HG03342 (cell line): ENCODE results near the gene INSL3.
"Not testable (repeated sequence)": the region's sequence is repeated elsewhere in the genome, so short reads cannot be mapped to it uniquely, and the experiment has no call there.

Source experiments
- ATAC-seq: cut with Tn5 transposase; IDR thresholded peaks from one replicate; pipeline ENCODE4 v1.9.1; 2021; ENCODE audit warnings: mild to moderate bottlenecking, moderate library complexity; ENCODE audit not compliant: unreplicated experiment

INSL3 gene

DNA sequence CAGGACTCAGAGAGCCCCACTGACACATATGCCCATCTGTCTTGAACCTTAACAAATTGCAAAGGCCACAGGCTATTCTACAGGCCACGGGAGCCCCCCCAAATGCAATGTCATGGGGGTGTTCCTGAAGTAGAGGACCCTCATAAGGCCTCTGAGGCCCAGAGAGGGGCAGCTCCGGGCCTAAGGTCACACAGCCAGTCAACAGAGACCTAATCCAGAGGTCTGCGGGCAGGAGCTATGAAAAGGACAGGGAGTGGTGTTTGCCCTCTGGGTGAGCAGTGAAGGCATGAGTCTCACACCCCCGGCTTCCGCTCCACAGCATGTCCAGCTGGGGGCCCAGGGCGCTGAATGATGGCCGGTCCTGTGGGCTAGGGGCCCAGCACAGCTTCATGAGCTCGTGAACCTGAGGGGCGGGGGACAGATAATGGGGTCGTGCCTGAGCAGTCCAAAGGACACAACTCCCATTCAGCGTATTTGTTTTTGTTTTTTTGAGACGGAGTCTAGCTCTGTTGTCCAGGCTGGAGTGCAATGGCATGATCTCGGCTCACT lies 5.3 kb upstream of the INSL3 start:
- no peak for ATAC-seq

GRCh38 chr19:17824339-17824738 lies 3.0 kb upstream of the INSL3 start:
- ATAC-seq, result no peak

- no peak for ATAC-seq
Measured at GRCh38 chr19:17817668-17818363, 3.5 kb downstream of the INSL3 start.

GRCh38 chr19:17812099-17812498 lies 9.2 kb downstream of the INSL3 start:
- no peak for ATAC-seq

DNA sequence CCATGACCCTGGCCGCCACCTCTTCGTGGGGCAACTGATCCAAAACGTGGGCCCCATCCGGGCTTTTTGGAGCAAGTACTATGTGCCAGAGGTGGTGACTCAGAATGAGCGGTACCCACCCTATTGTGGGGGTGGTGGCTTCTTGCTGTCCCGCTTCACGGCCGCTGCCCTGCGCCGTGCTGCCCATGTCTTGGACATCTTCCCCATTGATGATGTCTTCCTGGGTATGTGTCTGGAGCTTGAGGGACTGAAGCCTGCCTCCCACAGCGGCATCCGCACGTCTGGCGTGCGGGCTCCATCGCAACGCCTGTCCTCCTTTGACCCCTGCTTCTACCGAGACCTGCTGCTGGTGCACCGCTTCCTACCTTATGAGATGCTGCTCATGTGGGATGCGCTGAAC lies 9.6 kb downstream of the INSL3 start:
- ATAC-seq, result no peak

DNA sequence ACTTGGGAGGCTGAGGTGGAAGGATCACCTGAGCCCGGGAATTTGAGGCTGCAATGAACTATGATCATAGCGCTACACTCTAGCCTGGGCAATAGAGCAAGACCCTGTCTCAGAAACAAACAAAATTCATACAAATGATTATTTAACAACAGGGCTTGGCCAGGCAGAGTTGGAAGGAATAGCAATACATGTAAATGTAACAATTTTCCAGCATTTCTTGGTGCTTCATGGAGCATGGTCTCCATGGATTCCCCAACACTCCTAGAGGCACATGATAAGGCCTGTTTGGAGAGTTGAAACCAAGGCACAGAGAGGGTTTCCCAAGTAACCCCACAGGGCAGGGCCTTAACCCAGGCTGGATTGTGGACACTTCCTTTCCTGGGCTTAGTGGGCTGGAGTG lies 10.2 kb downstream of the INSL3 start:
- no peak for ATAC-seq

DNA sequence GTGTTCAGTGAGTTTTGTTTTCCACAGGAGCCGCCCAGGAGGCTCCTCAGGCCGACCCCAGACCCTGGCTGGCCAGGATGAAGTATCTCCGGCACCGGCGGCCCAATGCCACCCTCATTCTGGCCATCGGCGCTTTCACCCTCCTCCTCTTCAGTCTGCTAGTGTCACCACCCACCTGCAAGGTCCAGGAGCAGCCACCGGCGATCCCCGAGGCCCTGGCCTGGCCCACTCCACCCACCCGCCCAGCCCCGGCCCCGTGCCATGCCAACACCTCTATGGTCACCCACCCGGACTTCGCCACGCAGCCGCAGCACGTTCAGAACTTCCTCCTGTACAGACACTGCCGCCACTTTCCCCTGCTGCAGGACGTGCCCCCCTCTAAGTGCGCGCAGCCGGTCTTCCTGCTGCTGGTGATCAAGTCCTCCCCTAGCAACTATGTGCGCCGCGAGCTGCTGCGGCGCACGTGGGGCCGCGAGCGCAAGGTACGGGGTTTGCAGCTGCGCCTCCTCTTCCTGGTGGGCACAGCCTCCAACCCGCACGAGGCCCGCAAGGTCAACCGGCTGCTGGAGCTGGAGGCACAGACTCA lies 13.5 kb downstream of the INSL3 start:
- ATAC-seq, result no peak

- ATAC-seq, result no peak
Measured at GRCh38 chr19:17806945-17807344, 14.4 kb downstream of the INSL3 start.

DNA sequence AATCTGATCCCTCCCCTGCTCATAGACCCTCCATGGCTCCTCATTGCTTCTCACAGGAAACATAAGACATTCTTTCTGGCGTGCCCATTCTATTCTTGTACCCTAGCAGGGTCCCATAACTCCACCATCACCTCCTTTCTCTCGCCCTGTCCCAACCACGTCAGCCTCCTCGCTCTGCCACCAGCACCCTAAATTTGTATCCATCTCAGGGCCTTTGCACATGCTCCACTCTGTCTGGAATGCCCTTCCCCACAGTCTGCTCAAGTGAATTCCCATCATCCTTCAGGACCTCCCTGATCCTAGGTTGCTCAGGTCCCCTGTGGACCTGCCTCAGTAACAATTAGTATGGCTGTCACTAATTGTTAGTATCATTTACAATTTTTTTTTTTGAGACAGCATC lies 15.9 kb downstream of the INSL3 start:
- no peak for ATAC-seq

DNA sequence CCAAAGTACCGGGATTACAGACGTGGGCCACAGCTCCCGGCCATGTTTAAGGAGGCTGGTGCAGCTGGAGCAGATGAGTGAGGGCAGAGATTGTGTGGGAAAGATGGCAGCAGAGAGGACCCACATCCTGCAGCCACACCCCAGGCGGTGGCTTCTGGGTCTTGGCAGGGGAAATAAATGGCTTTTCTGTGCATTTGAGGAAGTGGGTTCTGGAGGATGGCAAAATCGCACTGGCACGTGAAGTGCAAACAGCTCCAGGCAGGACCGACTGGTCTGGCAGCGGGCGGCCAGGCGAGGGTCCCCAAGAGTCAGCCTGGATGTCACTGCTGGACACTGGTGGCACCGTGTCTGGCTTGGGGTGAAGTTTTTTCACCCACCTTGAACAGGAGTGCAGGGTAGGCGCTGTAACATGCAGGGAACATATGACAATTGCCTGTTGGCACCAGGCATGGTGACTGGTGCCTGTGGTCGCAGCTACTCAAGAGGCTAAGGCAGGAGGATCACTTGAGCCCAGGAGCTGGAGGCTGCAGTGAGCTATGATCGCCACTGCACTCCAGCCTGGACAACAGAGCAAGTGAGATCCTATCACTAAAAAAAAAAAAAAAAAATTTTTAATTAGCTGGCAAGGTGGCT lies 17.9 kb downstream of the INSL3 start:
- ATAC-seq, result no peak

GRCh38 chr19:17802137-17802858 lies 19.0 kb downstream of the INSL3 start:
- ATAC-seq, result no peak

DNA sequence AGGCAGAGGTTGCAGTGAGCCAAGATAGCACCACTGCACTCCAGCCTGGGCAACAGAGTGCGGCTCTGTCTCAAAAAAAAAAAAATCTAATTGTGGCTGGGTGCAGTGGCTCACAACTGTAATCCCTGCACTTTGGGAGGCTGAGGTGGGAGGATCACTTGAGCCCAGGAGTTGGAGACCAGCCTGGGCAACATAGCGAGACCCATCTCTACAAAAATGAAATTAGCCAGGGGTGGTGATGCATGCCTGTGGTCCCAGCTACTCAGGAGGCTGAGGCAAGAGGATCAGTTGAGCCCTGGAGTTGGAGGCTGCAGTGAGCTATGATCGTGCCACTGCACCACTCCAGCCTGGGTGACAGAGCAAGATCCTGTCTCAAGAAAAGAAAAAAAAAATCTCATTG lies 22.7 kb downstream of the INSL3 start:
- not testable (repeated sequence) for ATAC-seq

- no peak for ATAC-seq
Measured at GRCh38 chr19:17797424-17798201, 23.7 kb downstream of the INSL3 start.

GRCh38 chr19:17796838-17797423 lies 24.4 kb downstream of the INSL3 start:
- no peak for ATAC-seq

GRCh38 chr19:17796013-17796837 lies 25.1 kb downstream of the INSL3 start:
- no peak for ATAC-seq

DNA sequence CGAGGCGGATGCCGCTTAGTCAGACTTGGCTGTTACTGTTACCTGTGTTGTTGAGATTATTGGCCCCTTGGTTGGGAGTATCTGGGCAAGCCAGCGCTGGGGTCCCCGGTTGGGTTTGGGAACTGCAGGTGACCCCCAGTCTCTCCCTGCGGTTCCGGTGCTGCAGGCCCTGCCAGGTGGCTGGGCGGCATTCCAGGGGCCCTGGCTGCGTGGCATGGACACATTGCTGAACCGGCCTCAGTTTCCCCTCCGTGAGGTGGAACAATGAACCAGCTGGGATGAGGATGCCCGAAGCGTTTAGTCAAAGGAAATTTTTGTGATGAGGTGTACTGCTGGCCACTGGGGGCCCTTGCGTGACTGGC lies 25.8 kb downstream of the INSL3 start:
- no peak for ATAC-seq

GRCh38 chr19:17794731-17795494 lies 26.4 kb downstream of the INSL3 start, which contains the start of gene B3GNT3:
Gene B3GNT3 (plus strand): TSS chr19:17795138. CDS start chr19:17807808, 12,670 bp downstream.
- ATAC-seq, result no peak

DNA sequence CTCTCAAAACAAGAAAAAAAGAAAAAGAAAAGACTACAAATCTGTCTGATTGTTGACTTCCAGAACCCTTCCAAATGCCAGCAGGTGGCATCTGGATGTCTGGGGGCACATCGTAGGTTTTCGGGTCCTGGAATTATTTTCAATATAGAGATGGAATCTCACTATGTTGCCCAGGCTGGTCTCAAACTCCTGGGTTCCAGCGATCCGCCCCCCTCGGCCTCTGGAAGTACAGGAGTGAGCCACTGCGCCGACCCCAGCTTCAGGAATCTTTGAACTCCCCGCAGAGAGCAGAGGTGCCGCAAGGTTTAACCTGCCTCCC lies 26.9 kb downstream of the INSL3 start:
- ATAC-seq, result no peak
